ENCODE results near the gene LCLAT1. TPM values are rescaled to one million over a fixed set of nuclear protein-coding genes. Genes with fewer than 3 reads are reported as not detected.

Gene LCLAT1
- total and polyA plus RNA-seq, 2 donors (not counting 1 experiment from before 2014, with no cell fraction given), result 5.1 to 21.9 TPM

DNA sequence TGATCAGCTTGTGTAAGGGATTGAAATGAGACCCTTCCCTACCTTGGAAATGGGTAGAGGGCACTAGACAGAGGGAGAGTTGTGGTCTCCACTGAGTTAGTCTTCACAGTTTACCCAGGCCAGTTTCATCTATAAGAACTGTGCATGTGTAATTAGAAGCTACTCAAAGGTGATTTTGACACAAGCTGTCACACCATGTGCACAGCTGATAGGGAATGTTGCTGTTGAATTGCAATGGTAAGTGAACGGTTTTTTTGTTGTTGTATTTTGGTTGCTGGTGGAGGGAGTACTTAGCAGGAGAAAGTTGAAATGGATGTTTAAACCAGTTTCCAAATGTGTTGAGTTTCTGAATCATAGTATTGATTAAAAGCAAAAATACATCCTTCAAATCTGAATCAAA lies 168.9 kb downstream of the LCLAT1 start:
- no CpG with 5 or more reads among the region's 1 CpG for WGBS (ENCODE audit: insufficient coverage)
- Mint-ChIP-seq H3K9me3 (ENCODE audit: insufficient read depth) (no peaks in the 10 kb centered on the region), H3K4me1 (peaks cover 35% of the 10 kb centered on the region), H3K4me3 (no peak overlapping the region), H3K27ac (no peak overlapping the region), H3K27me3 (no peaks in the 10 kb centered on the region)
- Histone ChIP-seq H3K4me3 (ENCODE audit: control extremely low read depth in 1 of 5, extremely low read depth in 1 of 5, insufficient read depth in 1 of 5, low read depth in 2 of 5, low read length in 4 of 5) (no peak overlapping the region), H3K27ac (ENCODE audit: low read length in 2 of 2) (no peak overlapping the region), H3K4me2 (replicated peaks; ENCODE audit: low read depth, low read length, poor library complexity, severe bottlenecking) (no peak overlapping the region), H4K20me1 (ENCODE audit: control insufficient read depth, insufficient read depth, low read length, poor library complexity, severe bottlenecking) (no peaks in the 10 kb centered on the region), H2AFZ (ENCODE audit: insufficient read depth, low read depth, low read length, poor library complexity, severe bottlenecking) (no peak overlapping the region), H3K9ac (ENCODE audit: low read length) (no peak overlapping the region), H3K4me1 (ENCODE audit: control insufficient read depth in 2 of 2, insufficient read depth in 2 of 2, low read length in 2 of 2) (peaks cover 15 to 20% of the 10 kb centered on the region in 2 donors), H3K9me3 (ENCODE audit: control extremely low read depth in 1 of 3, control insufficient read depth in 2 of 3, insufficient read depth in 1 of 3, low read length in 2 of 3) (no peaks in the 10 kb centered on the region), H3K79me2 (ENCODE audit: control insufficient read depth, insufficient read depth, low read length) (no peaks in the 10 kb centered on the region), H3K27me3 (replicated peaks in 1 of 4; ENCODE audit: control extremely low read depth in 1 of 4, control insufficient read depth in 3 of 4, insufficient read depth in 4 of 4, low read length in 3 of 4) (no peaks in the 10 kb centered on the region), H3K36me3 (replicated peaks in 1 of 2; ENCODE audit: control extremely low read depth in 1 of 2, control insufficient read depth in 1 of 2, extremely low read depth in 1 of 2, insufficient read depth in 2 of 2, low read length in 1 of 2) (peaks cover 0 to 10% of the 10 kb centered on the region in 2 experiments)
- ChIA-PET CTCF (no interaction called here), POLR2A (no interaction called here)
- ATAC-seq (ENCODE audit: low read depth), result no peak
- TF ChIP-seq, protein P1, sequence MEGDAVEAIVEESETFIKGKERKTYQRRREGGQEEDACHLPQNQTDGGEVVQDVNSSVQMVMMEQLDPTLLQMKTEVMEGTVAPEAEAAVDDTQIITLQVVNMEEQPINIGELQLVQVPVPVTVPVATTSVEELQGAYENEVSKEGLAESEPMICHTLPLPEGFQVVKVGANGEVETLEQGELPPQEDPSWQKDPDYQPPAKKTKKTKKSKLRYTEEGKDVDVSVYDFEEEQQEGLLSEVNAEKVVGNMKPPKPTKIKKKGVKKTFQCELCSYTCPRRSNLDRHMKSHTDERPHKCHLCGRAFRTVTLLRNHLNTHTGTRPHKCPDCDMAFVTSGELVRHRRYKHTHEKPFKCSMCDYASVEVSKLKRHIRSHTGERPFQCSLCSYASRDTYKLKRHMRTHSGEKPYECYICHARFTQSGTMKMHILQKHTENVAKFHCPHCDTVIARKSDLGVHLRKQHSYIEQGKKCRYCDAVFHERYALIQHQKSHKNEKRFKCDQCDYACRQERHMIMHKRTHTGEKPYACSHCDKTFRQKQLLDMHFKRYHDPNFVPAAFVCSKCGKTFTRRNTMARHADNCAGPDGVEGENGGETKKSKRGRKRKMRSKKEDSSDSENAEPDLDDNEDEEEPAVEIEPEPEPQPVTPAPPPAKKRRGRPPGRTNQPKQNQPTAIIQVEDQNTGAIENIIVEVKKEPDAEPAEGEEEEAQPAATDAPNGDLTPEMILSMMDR (IDR thresholded peaks at IDR 0.05), result no peak
- no peak for TF ChIP-seq EZH2 (IDR thresholded peaks at IDR 0.05; ENCODE audit: borderline replicate concordance, insufficient read depth, low read depth, low read length, poor library complexity, severe bottlenecking)
- no peak for DNase-seq
- intact Hi-C loops (cut with micrococcal nuclease), result no loop called here

DNA sequence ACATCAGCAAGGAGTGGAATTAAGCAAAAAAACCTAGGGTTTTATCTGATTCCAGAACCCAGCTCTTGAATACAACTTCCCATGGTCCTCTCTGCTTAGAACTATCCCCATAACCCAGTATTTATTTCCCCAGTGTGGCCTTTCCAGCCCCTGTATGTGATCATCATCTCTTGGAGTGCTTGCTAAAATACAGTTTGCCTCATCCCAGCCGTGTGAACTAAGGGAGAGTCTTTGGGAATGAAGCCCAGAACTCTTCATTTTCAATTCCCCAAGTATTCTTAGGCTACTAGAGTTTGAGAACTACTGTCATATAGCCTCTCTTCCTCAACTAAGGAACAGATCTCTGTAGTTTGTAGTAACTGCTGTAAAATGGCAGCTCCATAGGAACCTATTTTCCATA lies 173.1 kb downstream of the LCLAT1 start:
- Histone ChIP-seq H3K4me1 (ENCODE audit: control insufficient read depth in 2 of 2, insufficient read depth in 2 of 2, low read length in 2 of 2) (peaks cover 7% of the 10 kb centered on the region in 2 donors), H3K79me2 (ENCODE audit: control insufficient read depth, insufficient read depth, low read length) (no peaks in the 10 kb centered on the region), H3K4me2 (replicated peaks; ENCODE audit: low read depth, low read length, poor library complexity, severe bottlenecking) (peak overlapping the region; percentile 16), H3K4me3 (ENCODE audit: control extremely low read depth in 1 of 5, extremely low read depth in 1 of 5, insufficient read depth in 1 of 5, low read depth in 2 of 5, low read length in 4 of 5) (no peak overlapping the region), H3K9ac (ENCODE audit: low read length) (no peak overlapping the region), H3K36me3 (replicated peaks in 1 of 2; ENCODE audit: control extremely low read depth in 1 of 2, control insufficient read depth in 1 of 2, extremely low read depth in 1 of 2, insufficient read depth in 2 of 2, low read length in 1 of 2) (peaks cover 0 to 3% of the 10 kb centered on the region in 2 experiments), H4K20me1 (ENCODE audit: control insufficient read depth, insufficient read depth, low read length, poor library complexity, severe bottlenecking) (no peaks in the 10 kb centered on the region), H3K27me3 (replicated peaks in 1 of 4; ENCODE audit: control extremely low read depth in 1 of 4, control insufficient read depth in 3 of 4, insufficient read depth in 4 of 4, low read length in 3 of 4) (no peaks in the 10 kb centered on the region), H3K27ac (ENCODE audit: low read length in 2 of 2) (no peak overlapping the region), H3K9me3 (ENCODE audit: control extremely low read depth in 1 of 3, control insufficient read depth in 2 of 3, insufficient read depth in 1 of 3, low read length in 2 of 3) (peaks cover 0 to 9% (median 3%) of the 10 kb centered on the region in 3 donors), H2AFZ (ENCODE audit: insufficient read depth, low read depth, low read length, poor library complexity, severe bottlenecking) (no peak overlapping the region)
- H3K27me3 Mint-ChIP-seq, result no peaks in the 10 kb centered on the region
- TF ChIP-seq, protein P1 (IDR thresholded peaks at IDR 0.05), result no peak
- TF ChIP-seq EZH2 (IDR thresholded peaks at IDR 0.05; ENCODE audit: borderline replicate concordance, insufficient read depth, low read depth, low read length, poor library complexity, severe bottlenecking), result no peak
- intact Hi-C loops (cut with micrococcal nuclease), result no loop called here
- no CpG with 5 or more reads among the region's 1 CpG for WGBS (ENCODE audit: insufficient coverage)
- peaks cover 36% of the 10 kb centered on the region for H3K4me1 Mint-ChIP-seq
- ChIA-PET CTCF (interaction anchor here (1.4 kb wide), 1 partner anchor 411 kb away, joined by 3 read pairs; no protein-coding TSS in a partner anchor), POLR2A (no interaction called here)
- no peak overlapping the region for H3K27ac Mint-ChIP-seq
- DNase-seq (no peak), ATAC-seq (ENCODE audit: low read depth) (no peak)
- H3K9me3 Mint-ChIP-seq (ENCODE audit: insufficient read depth), result no peaks in the 10 kb centered on the region
- no peak overlapping the region for H3K4me3 Mint-ChIP-seq

All from B cell (primary cell).